ENCODE data around the gene PFKL. TPM values are rescaled to one million over a fixed set of nuclear protein-coding genes. Genes with fewer than 3 reads are reported as not detected.

The PFKL gene
- total RNA-seq, 1 experiment from 2014 or later: 150 TPM

DNA sequence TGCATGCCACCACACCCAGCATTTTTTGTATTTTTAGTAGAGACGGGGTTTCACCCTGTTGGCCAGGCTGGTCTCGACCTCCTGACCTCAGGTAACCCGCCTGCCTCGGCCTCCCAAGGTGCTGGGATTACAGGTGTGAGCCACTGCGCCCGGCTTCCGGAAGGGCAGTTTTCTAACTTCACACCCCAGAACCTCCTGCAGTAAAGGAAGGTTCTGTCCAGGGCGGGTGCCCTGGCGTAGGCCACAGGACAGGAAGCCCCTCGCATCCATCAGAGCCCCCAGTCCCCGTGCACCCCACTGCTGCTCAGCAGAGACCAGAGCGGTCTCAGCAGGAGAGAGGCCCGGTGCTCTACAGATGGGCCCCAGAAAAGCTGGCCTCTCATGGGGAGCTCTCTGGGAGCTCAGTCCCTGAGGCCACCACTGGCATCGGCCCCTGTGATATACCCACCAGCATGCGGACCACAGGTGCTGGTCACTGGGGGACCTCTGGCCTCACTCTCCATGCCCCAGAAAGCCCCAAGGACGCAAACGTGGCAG is 34.1 kb upstream of the PFKL start:
- Histone ChIP-seq H3K9me2 (ENCODE audit: insufficient read depth) (no peaks in the 10 kb centered on the region), H3K27me3 (ENCODE audit: insufficient read depth, low read length) (no peaks in the 10 kb centered on the region), H3K36me3 (ENCODE audit: control insufficient read depth in 1 of 2, insufficient read depth in 2 of 2, low read length in 2 of 2) (no peaks in the 10 kb centered on the region), H3K9ac (ENCODE audit: low read length) (no peak overlapping the region), H3K27ac (ENCODE audit: low read depth, low read length) (no peak overlapping the region), H3K4me1 (ENCODE audit: control insufficient read depth in 1 of 2, insufficient read depth in 2 of 2, low read length in 2 of 2) (no peaks in the 10 kb centered on the region), H3K9me3 (ENCODE audit: control insufficient read depth in 1 of 2, insufficient read depth in 1 of 2, low read depth in 1 of 2, low read length in 2 of 2) (no peaks in the 10 kb centered on the region), H4K20me1 (ENCODE audit: insufficient read depth) (no peaks in the 10 kb centered on the region), H3K79me2 (ENCODE audit: insufficient read depth, low read length) (no peaks in the 10 kb centered on the region), H2AFZ (ENCODE audit: low read depth, low read length, poor library complexity, severe bottlenecking) (no peak overlapping the region), H3K4me3 (replicated peaks in 1 of 2; ENCODE audit: low read depth in 1 of 2, low read length in 2 of 2) (no peak overlapping the region), H3K4me2 (ENCODE audit: low read length) (no peak overlapping the region)
- ATAC-seq (no peak), DNase-seq (ENCODE audit: low read depth, low spot score) (no peak)
- intact Hi-C loops (cut with micrococcal nuclease): no loop called here
- TF ChIP-seq, protein P1, sequence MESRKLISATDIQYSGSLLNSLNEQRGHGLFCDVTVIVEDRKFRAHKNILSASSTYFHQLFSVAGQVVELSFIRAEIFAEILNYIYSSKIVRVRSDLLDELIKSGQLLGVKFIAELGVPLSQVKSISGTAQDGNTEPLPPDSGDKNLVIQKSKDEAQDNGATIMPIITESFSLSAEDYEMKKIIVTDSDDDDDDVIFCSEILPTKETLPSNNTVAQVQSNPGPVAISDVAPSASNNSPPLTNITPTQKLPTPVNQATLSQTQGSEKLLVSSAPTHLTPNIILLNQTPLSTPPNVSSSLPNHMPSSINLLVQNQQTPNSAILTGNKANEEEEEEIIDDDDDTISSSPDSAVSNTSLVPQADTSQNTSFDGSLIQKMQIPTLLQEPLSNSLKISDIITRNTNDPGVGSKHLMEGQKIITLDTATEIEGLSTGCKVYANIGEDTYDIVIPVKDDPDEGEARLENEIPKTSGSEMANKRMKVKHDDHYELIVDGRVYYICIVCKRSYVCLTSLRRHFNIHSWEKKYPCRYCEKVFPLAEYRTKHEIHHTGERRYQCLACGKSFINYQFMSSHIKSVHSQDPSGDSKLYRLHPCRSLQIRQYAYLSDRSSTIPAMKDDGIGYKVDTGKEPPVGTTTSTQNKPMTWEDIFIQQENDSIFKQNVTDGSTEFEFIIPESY (IDR thresholded peaks at IDR 0.05; ENCODE audit: extremely low read depth, insufficient replicate concordance, low read length): no peak
- TF ChIP-seq POLR2A (IDR thresholded peaks at IDR 0.05; ENCODE audit: borderline replicate concordance, extremely low read depth, insufficient read depth, insufficient read length) (no peak), EZH2phosphoT487 (IDR thresholded peaks at IDR 0.05; ENCODE audit: borderline replicate concordance) (no peak), EGR1 (IDR thresholded peaks at IDR 0.05; ENCODE audit: low read depth) (no peak), SP1 (IDR thresholded peaks at IDR 0.05; ENCODE audit: low read depth) (no peak), JUND (IDR thresholded peaks at IDR 0.05) (no peak), SRF (IDR thresholded peaks at IDR 0.05; ENCODE audit: low read depth) (no peak), ELF1 (IDR thresholded peaks at IDR 0.05; ENCODE audit: borderline replicate concordance, low read depth) (no peak), FOSL1 (IDR thresholded peaks at IDR 0.05; ENCODE audit: low read depth) (no peak), SIN3A (IDR thresholded peaks at IDR 0.05; ENCODE audit: low read depth) (no peak), TCF7L2 (IDR thresholded peaks at IDR 0.05; ENCODE audit: borderline replicate concordance, extremely low read depth, insufficient read depth, insufficient read length) (no peak), EZH2 (IDR thresholded peaks at IDR 0.05) (no peak), ZNF274 (IDR thresholded peaks at IDR 0.05; ENCODE audit: low read depth, low read length) (no peak)
- TF ChIP-seq, protein P2, sequence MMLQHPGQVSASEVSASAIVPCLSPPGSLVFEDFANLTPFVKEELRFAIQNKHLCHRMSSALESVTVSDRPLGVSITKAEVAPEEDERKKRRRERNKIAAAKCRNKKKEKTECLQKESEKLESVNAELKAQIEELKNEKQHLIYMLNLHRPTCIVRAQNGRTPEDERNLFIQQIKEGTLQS (IDR thresholded peaks at IDR 0.05): no peak
- TF ChIP-seq, protein P3, sequence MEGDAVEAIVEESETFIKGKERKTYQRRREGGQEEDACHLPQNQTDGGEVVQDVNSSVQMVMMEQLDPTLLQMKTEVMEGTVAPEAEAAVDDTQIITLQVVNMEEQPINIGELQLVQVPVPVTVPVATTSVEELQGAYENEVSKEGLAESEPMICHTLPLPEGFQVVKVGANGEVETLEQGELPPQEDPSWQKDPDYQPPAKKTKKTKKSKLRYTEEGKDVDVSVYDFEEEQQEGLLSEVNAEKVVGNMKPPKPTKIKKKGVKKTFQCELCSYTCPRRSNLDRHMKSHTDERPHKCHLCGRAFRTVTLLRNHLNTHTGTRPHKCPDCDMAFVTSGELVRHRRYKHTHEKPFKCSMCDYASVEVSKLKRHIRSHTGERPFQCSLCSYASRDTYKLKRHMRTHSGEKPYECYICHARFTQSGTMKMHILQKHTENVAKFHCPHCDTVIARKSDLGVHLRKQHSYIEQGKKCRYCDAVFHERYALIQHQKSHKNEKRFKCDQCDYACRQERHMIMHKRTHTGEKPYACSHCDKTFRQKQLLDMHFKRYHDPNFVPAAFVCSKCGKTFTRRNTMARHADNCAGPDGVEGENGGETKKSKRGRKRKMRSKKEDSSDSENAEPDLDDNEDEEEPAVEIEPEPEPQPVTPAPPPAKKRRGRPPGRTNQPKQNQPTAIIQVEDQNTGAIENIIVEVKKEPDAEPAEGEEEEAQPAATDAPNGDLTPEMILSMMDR (IDR thresholded peaks at IDR 0.05 in 2 of 3, conservative IDR thresholded peaks at IDR 0.05 in 1 of 3; ENCODE audit: borderline replicate concordance in 1 of 3, insufficient read depth in 1 of 3, low read depth in 2 of 3, low read length in 2 of 3): no peak
- TF ChIP-seq, protein P4, sequence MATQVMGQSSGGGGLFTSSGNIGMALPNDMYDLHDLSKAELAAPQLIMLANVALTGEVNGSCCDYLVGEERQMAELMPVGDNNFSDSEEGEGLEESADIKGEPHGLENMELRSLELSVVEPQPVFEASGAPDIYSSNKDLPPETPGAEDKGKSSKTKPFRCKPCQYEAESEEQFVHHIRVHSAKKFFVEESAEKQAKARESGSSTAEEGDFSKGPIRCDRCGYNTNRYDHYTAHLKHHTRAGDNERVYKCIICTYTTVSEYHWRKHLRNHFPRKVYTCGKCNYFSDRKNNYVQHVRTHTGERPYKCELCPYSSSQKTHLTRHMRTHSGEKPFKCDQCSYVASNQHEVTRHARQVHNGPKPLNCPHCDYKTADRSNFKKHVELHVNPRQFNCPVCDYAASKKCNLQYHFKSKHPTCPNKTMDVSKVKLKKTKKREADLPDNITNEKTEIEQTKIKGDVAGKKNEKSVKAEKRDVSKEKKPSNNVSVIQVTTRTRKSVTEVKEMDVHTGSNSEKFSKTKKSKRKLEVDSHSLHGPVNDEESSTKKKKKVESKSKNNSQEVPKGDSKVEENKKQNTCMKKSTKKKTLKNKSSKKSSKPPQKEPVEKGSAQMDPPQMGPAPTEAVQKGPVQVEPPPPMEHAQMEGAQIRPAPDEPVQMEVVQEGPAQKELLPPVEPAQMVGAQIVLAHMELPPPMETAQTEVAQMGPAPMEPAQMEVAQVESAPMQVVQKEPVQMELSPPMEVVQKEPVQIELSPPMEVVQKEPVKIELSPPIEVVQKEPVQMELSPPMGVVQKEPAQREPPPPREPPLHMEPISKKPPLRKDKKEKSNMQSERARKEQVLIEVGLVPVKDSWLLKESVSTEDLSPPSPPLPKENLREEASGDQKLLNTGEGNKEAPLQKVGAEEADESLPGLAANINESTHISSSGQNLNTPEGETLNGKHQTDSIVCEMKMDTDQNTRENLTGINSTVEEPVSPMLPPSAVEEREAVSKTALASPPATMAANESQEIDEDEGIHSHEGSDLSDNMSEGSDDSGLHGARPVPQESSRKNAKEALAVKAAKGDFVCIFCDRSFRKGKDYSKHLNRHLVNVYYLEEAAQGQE (IDR thresholded peaks at IDR 0.05; ENCODE audit: low read depth): no peak
- ChIA-PET CTCF (no interaction called here), RAD21 (ENCODE audit: low non-redundant PET in 1 of 2, low total read pairs in 2 of 2, uncharacterized antibody in 2 of 2, unreplicated experiment in 2 of 2) (no interaction called here), POLR2A (no interaction called here)
- BruUV-seq (replicated peaks): no TSS peak

All from HCT116 (cell line).